Nephron progenitor cell (in vitro differentiated cells): ENCODE measurements around the gene NTM.
A peak's percentile ranks its signal among the peaks of the same experiment; 100 is the strongest.

Experiments
- DNase-seq: peaks from one replicate; pipeline ENCODE4 v3.0.0; 2021
- H3K27ac Mint-ChIP-seq: 2 replicates; pipeline ENCODE4 v1.8.0; 2021; ENCODE audit warnings: mild to moderate bottlenecking, moderate library complexity, mixed read lengths
- H3K27me3 Mint-ChIP-seq: 2 replicates; pipeline ENCODE4 v1.8.0; 2021; ENCODE audit warnings: mild to moderate bottlenecking, low read depth, mixed read lengths; ENCODE audit not compliant: poor library complexity
- H3K36me3 Mint-ChIP-seq: 2 replicates; pipeline ENCODE4 v1.8.0; 2021; ENCODE audit warnings: low read depth, mixed read lengths
- H3K4me1 Mint-ChIP-seq: 2 replicates; pipeline ENCODE4 v1.8.0; 2021; ENCODE audit warnings: mixed read lengths
- H3K4me3 Mint-ChIP-seq: 2 replicates; pipeline ENCODE4 v1.8.0; 2021; ENCODE audit warnings: mild to moderate bottlenecking, moderate library complexity, mixed read lengths
- H3K9me3 Mint-ChIP-seq: 2 replicates; pipeline ENCODE4 v1.8.0; 2021; ENCODE audit warnings: mild to moderate bottlenecking, moderate library complexity, mixed read lengths
- CTCF ChIP-seq: fragments of 200-600 bp; sonication (generic); IDR thresholded peaks from 2 replicates; pipeline ENCODE4 v1.5.0; 2021; ENCODE audit warnings: antibody characterized with exemption

Gene NTM

GRCh38 chr11:131645237-131645636, 274.8 kb downstream of the NTM start:
- H3K4me1 Mint-ChIP-seq = peaks cover 48% of the 10 kb centered on the region
- no peak for TF ChIP-seq CTCF

GRCh38 chr11:131649856-131650255, 279.4 kb downstream of the NTM start:
- H3K4me1 Mint-ChIP-seq = peaks cover 34% of the 10 kb centered on the region
- DNase-seq = no peak
- no peak overlapping the region for H3K27ac Mint-ChIP-seq
- H3K36me3 Mint-ChIP-seq = no peaks in the 10 kb centered on the region
- H3K4me3 Mint-ChIP-seq = no peak overlapping the region
- H3K27me3 Mint-ChIP-seq = peaks cover 7% of the 10 kb centered on the region
- no peaks in the 10 kb centered on the region for H3K9me3 Mint-ChIP-seq
- no peak for TF ChIP-seq CTCF

More at GRCh38 chr11:131645237-131645636, 274.8 kb downstream of the NTM start:
- H3K4me3 Mint-ChIP-seq = no peak overlapping the region
- H3K36me3 Mint-ChIP-seq = no peaks in the 10 kb centered on the region
- no peak for DNase-seq
- no peak overlapping the region for H3K27ac Mint-ChIP-seq
- peaks cover 7% of the 10 kb centered on the region for H3K27me3 Mint-ChIP-seq
- no peaks in the 10 kb centered on the region for H3K9me3 Mint-ChIP-seq

GRCh38 chr11:131652231-131652630, 281.8 kb downstream of the NTM start:
- no peak for TF ChIP-seq CTCF
- H3K9me3 Mint-ChIP-seq = no peaks in the 10 kb centered on the region
- no peak overlapping the region for H3K4me3 Mint-ChIP-seq
- DNase-seq = no peak
- no peak overlapping the region for H3K27ac Mint-ChIP-seq
- H3K27me3 Mint-ChIP-seq = peaks cover 8% of the 10 kb centered on the region
- H3K4me1 Mint-ChIP-seq = peaks cover 50% of the 10 kb centered on the region
- no peaks in the 10 kb centered on the region for H3K36me3 Mint-ChIP-seq

GRCh38 chr11:131653260-131653659, 282.8 kb downstream of the NTM start:
- H3K27me3 Mint-ChIP-seq = peaks cover 4% of the 10 kb centered on the region
- H3K27ac Mint-ChIP-seq = no peak overlapping the region
- DNase-seq = no peak
- peaks cover 60% of the 10 kb centered on the region for H3K4me1 Mint-ChIP-seq
- no peak for TF ChIP-seq CTCF
- H3K36me3 Mint-ChIP-seq = no peaks in the 10 kb centered on the region
- H3K4me3 Mint-ChIP-seq = no peak overlapping the region
- H3K9me3 Mint-ChIP-seq = no peaks in the 10 kb centered on the region

GRCh38 chr11:131654849-131655248, 284.4 kb downstream of the NTM start:
- H3K27ac Mint-ChIP-seq = no peak overlapping the region
- H3K9me3 Mint-ChIP-seq = no peaks in the 10 kb centered on the region
- peaks cover 4% of the 10 kb centered on the region for H3K27me3 Mint-ChIP-seq
- no peaks in the 10 kb centered on the region for H3K36me3 Mint-ChIP-seq
- no peak overlapping the region for H3K4me3 Mint-ChIP-seq
- peaks cover 76% of the 10 kb centered on the region for H3K4me1 Mint-ChIP-seq
- no peak for TF ChIP-seq CTCF
- no peak for DNase-seq

GRCh38 chr11:131656179-131656838, 285.9 kb downstream of the NTM start:
- peak overlapping the region; percentile 69 for H3K4me3 Mint-ChIP-seq
- peaks cover 91% of the 10 kb centered on the region for H3K4me1 Mint-ChIP-seq
- H3K27me3 Mint-ChIP-seq = peaks cover 11% of the 10 kb centered on the region
- no peak for DNase-seq
- no peaks in the 10 kb centered on the region for H3K9me3 Mint-ChIP-seq
- no peak for TF ChIP-seq CTCF
- no peaks in the 10 kb centered on the region for H3K36me3 Mint-ChIP-seq
- H3K27ac Mint-ChIP-seq = no peak overlapping the region
